ENCODE measurements around the gene SCAMP2.
"Not testable (repeated sequence)": the region's sequence is repeated elsewhere in the genome, so short reads cannot be mapped to it uniquely, and the experiment has no call there.

The SCAMP2 gene

GRCh38 chr15:74889883-74890664 lies 16.9 kb upstream of the SCAMP2 start, which contains the start of gene MPI:
Gene MPI (plus strand): TSS chr15:74890042. CDS start chr15:74890074, 32 bp downstream.
- peak; percentile 93 for DNase-seq

DNA sequence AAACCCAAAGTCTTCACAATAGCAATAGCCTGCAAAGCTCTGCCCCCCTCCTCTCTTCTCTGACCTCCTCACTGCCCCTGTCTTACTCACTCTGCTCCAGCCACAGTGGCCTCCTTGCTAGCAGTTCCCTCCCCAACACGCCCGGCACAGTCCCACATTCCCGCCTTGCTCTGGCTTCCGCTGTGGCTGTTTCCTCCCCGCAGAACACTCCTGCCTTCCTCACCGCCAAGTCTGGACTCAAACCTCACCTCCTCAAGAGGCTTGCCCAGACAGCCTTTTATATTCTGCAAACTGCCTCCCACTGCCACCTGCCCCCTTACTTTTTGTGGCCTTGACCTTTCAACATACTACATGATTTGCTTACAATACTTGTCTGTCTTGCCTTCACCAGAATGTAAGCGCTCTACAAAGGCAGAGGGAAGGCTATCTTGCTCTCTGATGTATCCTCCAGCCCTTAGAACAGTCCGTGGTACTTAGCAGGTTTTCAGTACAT lies 16.3 kb upstream of the SCAMP2 start:
- DNase-seq, result no peak

GRCh38 chr15:74888716-74889115 lies 15.6 kb upstream of the SCAMP2 start:
- DNase-seq, result no peak

- not testable (repeated sequence) for DNase-seq
These were observed 14.5 kb upstream of the SCAMP2 start for GRCh38 chr15:74887537-74888193.

GRCh38 chr15:74885461-74885860 lies 12.3 kb upstream of the SCAMP2 start:
- DNase-seq, result no peak

GRCh38 chr15:74884428-74885223 lies 11.5 kb upstream of the SCAMP2 start:
- DNase-seq, result no peak

DNA sequence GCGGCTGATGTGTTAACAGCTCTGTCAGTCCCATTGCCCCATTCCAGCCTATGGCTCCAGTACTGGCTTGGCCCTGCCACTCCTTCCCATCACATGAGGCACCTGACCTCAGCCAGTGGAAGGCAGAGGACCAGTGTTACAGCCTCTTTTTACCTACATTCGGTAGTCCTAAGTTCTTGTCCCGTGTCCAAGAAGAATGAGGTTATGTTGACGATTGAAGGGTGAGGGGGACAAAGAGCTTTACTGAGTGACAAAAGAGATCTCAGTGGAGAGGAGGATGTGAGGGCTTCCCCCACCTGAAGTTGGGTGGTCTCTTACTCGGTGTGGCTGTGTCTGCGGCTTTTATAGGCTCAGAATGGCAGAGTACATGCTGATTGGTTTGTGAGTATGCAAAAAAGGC lies 9.4 kb upstream of the SCAMP2 start:
- DNase-seq, result no peak

DNA sequence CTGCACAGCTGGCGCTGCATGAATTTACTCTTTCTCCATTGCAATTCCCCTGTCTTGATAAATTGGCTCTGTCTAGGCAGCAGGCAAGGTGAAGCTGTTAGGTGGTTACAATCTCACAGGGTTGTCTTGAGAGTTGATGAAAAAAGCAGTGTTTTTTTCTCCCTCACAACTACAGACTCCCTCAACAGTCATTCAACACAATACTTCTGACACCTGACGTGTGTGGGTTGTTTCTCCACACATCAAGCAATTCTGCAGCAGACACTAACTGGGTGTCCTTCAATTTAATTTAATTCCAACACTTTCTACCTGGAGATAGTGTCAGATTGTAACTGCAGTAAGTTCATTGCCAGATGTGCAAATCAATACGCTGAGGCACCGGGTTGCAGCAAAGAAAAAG lies 5.1 kb upstream of the SCAMP2 start:
- no peak for DNase-seq

DNA sequence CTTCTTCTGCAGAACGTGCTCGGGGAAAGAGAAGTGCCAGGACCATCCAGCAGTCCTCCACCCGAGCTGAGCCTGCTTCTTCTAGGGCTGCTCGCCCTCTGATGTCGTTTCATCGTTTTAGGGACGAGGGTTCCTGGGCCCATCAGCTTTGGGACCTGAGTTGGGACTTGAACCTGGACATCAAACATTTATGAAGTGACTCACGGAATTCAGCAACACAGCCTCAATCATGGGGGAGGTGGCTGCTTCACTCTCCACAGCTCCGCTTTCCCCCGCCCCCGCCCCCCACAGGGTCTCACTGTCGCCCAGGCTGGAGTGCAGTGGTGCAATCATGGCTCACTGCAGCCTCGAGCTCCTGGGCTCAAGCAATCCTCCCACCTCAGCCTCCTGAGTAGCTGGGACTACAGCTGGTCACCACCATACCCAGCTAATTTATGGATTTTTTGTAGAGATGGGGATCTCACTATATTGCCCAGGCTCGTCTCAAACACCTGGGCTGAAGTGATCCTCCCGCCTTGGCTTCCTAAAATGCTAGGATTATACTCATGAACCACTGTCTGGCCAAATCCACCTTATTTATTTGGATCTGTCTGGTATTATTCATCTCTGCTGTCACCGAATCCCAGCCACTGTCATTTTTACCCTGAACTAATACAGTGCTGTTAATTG lies 725 bp upstream of the SCAMP2 start:
- DNase-seq, result peak; percentile 51

- DNase-seq, result no peak
These were observed 496 bp downstream of the SCAMP2 start for GRCh38 chr15:74872702-74873035.

DNA sequence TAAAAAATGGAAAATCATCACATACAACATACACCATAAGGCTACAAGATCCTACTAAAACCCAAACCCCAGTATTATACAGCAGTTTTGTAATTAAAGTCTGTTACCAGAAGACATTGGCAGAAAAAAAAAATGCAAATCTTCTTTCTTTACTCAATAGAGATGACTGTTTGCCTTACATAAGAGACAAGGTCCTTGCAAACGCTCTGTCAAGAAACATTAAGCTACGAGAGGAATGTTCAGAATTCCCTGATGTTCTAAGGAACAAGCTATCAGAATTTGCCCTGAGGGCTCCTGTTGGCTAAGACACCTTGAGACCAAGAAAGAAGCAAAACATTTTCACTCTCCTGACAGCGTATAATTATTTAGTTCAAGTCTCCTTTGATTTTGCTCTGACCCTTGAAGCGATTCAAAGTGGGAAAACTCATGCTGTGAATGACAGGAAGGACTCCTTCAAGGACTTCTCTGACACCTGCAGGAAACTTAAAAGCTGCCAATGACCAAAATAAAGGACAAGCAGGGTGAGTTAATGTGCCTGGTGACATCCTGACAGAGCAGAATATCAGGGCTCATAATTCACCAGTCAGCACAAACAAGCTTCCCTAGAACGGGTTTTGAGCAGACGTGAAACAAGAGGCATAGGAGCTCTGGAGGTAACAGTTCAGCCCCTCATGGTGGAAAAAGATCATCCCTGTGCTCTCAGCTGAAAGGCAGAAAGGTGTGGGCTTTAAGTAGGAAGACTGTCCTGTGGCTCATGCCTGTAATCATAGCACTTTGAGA lies 2.5 kb downstream of the SCAMP2 start:
- no peak for DNase-seq

DNA sequence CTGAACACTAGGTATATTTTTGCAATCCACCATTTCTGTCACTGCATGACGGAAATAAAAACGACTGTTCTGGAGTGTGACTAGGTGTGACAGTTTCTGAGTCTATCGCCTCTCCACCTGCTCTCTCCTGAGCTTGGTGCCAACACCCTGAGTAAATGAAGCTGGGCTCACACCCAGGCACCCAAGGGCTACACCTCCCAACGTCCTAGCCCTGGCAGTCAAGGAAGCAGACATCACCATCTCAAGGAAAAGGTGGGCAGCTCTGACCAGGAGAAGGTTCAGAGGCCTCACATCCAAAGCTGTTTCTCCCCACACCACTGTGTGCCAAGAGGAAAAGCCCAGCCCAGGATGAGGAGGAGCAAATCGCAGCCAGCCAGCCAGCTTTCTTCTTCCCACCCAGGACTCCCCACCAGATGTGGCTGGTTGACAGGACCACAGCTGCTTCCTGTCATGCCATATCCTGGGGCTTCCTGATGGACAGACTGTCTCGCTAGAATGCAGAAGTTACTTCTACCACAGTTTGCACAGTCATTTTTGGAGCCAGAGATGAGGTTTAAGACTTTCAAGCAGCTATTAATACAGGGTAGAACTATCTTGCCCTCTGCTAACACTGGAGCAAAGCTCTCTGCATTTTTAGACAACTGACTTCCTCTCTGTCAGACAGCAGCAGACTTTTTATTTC lies 3.3 kb downstream of the SCAMP2 start:
- peak; percentile 59 for DNase-seq

GRCh38 chr15:74869372-74869725 lies 3.8 kb downstream of the SCAMP2 start:
- no peak for DNase-seq

DNA sequence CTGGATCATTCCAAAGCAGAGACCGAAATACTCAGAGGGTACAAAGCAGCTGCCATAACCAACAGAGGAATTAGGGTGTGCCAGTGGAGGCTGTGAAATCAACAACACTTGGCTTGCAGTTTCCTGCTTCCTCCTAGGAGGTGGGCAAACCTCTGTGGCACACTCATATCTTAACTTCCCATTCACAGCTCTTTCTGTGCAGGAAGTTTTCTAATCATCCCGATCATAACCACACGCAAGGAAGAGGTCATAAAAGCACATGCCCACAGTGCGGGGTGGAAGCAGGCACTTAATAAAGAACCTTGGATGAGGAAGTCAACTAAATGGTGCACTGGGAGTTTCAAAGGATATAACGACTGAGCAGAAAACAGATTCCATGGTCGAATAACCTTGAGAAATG lies 5.1 kb downstream of the SCAMP2 start:
- DNase-seq, result no peak

DNA sequence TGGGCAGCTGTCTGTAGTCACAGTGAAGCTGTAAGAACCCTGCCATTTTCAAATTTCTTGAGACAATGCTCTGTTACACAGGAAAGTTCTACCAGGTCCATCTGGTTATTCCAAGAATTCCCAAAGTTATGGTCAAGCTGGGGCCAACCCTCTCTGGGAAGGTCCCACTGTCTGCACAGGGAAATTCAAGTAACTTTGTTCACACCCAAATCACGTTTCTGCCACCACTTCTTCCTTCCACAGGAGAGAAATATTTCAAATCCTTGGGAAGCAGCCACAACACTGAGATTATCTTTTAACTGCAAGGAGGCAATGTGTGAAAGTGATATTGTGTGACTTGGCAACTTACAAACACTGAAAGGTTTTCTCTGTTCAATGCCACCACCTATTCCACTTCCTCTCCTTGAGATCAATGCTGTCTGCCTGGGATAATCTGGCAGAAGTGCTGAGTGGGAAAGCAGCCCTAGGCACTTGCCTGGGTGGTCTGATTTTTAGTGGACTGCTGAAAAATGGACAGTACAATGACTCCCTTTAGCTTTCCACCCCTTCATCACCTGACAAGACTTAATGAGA lies 5.6 kb downstream of the SCAMP2 start:
- no peak for DNase-seq

- DNase-seq, result no peak
These were observed 7.1 kb downstream of the SCAMP2 start for GRCh38 chr15:74866090-74866489.

DNA sequence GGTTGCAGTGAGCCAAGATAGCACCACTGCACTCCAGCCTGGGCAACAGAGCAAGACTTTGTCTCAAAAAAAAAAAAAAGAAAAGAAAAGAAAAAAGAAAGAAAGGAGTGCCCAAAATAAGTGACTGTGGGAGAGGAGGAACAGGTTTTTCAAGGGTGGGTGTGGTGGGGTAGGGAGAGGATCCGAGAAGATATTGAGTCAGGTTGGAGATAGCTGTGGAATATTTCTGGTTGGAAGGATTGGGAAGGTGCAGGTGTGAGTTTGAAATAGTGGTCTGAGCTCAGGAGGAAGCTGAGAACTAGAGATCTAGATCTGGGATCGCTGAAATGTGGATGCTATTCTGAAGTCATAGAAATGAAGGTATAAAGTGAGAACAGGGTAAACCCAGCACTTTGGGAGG lies 7.8 kb downstream of the SCAMP2 start:
- no peak for DNase-seq

DNA sequence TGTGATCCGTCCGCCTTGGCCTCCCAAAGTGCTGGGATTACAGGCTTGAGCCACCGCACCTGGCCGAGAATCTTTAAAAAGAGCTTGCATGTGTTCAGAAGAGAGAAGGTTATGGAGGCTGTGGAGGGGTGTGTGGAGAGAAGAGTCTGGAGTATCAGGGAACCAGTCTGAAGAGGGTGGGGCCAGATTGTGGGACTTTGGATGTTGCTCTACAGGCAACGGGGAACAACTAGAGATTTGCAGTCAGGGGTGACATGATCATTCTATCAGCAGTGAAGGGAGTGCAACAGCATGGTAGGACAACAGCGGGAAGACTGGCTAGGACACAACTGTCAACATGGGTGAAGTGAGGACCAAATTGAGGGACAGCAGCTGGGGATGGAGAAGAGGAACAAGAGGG lies 8.9 kb downstream of the SCAMP2 start:
- DNase-seq, result no peak

GRCh38 chr15:74863239-74864056 lies 9.7 kb downstream of the SCAMP2 start:
- DNase-seq, result no peak

- DNase-seq, result no peak
These were observed 14.8 kb downstream of the SCAMP2 start for GRCh38 chr15:74858369-74858740.

Measured in stimulated activated CD8-positive, alpha-beta memory T cell treated with anti-CD3 and anti-CD28 coated beads, Interleukin-4, amount 100 ng/mL, for 48 hours (primary cell).